GM23248 (cell line): ENCODE results near the gene TTC23. TPM values are rescaled to one million over a fixed set of nuclear protein-coding genes. Genes with fewer than 3 reads are reported as not detected.

Source experiments
- DNase-seq: peaks from one replicate; pipeline ENCODE4 v3.0.0-alpha.2; 2015
- H2AFZ ChIP-seq: fragments of 200-600 bp; sonication (generic); 2 replicates; pipeline ENCODE4 v1.6.1; 2016; ENCODE audit warnings: antibody characterized with exemption
- H3F3A ChIP-seq: fragments of 200-600 bp; sonication (generic); 2 replicates; pipeline ENCODE4 v1.6.1; 2016; ENCODE audit warnings: mild to moderate bottlenecking, antibody characterized with exemption, mixed run types; ENCODE audit not compliant: insufficient read depth
- H3K27ac ChIP-seq: fragments of 200-600 bp; sonication (generic); 2 replicates; pipeline ENCODE4 v1.5.1; 2016; ENCODE audit warnings: mild to moderate bottlenecking
- H3K27me3 ChIP-seq: fragments of 200-600 bp; sonication (generic); replicated peaks from 2 replicates; pipeline ENCODE4 v1.6.1; 2016; ENCODE audit warnings: mild to moderate bottlenecking; ENCODE audit not compliant: insufficient read depth
- H3K36me3 ChIP-seq: fragments of 200-600 bp; sonication (generic); 2 replicates; pipeline ENCODE4 v1.6.1; 2016; ENCODE audit warnings: low read depth, mild to moderate bottlenecking
- H3K4me1 ChIP-seq: fragments of 200-600 bp; sonication (generic); 2 replicates; pipeline ENCODE4 v1.6.1; 2016; ENCODE audit warnings: mild to moderate bottlenecking; ENCODE audit not compliant: insufficient read depth
- H3K4me2 ChIP-seq: fragments of 200-600 bp; sonication (generic); one replicate; pipeline ENCODE4 v1.6.1; 2016; ENCODE audit warnings: mild to moderate bottlenecking; ENCODE audit not compliant: unreplicated experiment
- H3K4me3 ChIP-seq: fragments of 200-600 bp; sonication (generic); 2 replicates; pipeline ENCODE4 v1.5.1; 2016; ENCODE audit warnings: mild to moderate bottlenecking
- H3K79me2 ChIP-seq: fragments of 200-600 bp; sonication (generic); 2 replicates; pipeline ENCODE4 v1.6.1; 2016; ENCODE audit warnings: mild to moderate bottlenecking; ENCODE audit not compliant: insufficient read depth
- H3K9ac ChIP-seq: fragments of 200-600 bp; sonication (generic); 2 replicates; pipeline ENCODE4 v1.6.1; 2016; ENCODE audit warnings: mild to moderate bottlenecking
- H3K9me2 ChIP-seq: fragments of 200-600 bp; sonication (generic); 2 replicates; pipeline ENCODE4 v1.6.1; 2016; ENCODE audit warnings: mixed run types, mild to moderate bottlenecking, moderate library complexity; ENCODE audit not compliant: insufficient read depth
- H3K9me3 ChIP-seq: fragments of 200-600 bp; sonication (generic); one replicate; pipeline ENCODE4 v1.6.1; 2017; ENCODE audit warnings: low read depth
- H4K20me1 ChIP-seq: fragments of 200-600 bp; sonication (generic); 2 replicates; pipeline ENCODE4 v1.6.0; 2016; ENCODE audit not compliant: insufficient read depth
- EZH2 ChIP-seq: fragments of 200-600 bp; sonication (generic); IDR thresholded peaks from 2 replicates; pipeline ENCODE4 v1.6.1; 2018; ENCODE audit warnings: antibody characterized with exemption, mild to moderate bottlenecking; ENCODE audit not compliant: insufficient read depth, poor library complexity, severe bottlenecking
- EZH2phosphoT487 ChIP-seq: fragments of 200-600 bp; sonication (generic); IDR thresholded peaks from 2 replicates; pipeline ENCODE4 v1.6.1; 2018; ENCODE audit warnings: antibody characterized with exemption, moderate library complexity, mild to moderate bottlenecking, low read depth; ENCODE audit not compliant: insufficient read depth
- WGBS, 2 experiments: methylation state at CpG; one replicate each; pipeline ENCODE4 v1.1.6; 2015 to 2017; ENCODE audit warnings: low lambda C conversion rate in 2 of 2, low coverage in 1 of 2; ENCODE audit errors: missing lambda C conversion rate in 2 of 2; 5-methylcytosine and 5-hydroxymethylcytosine counted together
- in situ Hi-C: fragments of 300-500 bp; cut with MboI; formaldehyde crosslinking; loops from 2 replicates; pipeline ENCODE4 v1.15.0; 2020
- polyA plus RNA-seq: library from polyadenylated mRNA; unstranded; fragments of >200 nt; fragmentation: Nextera tagmentation; extraction: Ambion mirVana; gene quantifications from 2 replicates; pipeline ENCODE4 v1.2.1, GENCODE V29; 2016
- total RNA-seq: library from RNA; depleted of rRNA; stranded (reverse); fragments of >200 nt; shearing (Covaris generic); gene quantifications from 2 replicates; pipeline ENCODE4 v1.2.3, GENCODE V29; 2014

The TTC23 gene
- total and polyA plus RNA-seq, 2 experiments from 2014 or later, result 10.8 to 18.6 TPM

DNA sequence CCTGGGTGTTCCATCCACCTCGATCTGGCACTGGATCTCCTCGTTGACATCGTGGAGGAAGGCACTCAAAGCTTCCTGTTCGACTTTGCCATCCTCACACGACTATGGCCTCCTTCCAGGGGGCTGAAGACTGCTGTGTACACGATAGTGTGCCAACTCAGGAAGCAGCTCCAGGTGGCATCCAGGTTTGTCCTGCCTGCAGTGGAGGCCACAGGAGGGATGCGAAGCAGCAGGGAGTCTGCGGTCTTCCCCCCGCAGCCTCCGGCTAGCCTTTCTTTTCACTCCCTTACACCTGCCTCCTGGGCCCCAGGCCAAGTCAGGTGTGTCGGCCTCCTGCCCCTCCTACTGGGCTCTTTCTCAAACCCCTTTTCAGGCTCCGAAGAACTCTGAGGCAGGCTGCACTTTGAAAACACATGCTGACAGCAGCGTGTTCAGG, 112.3 kb downstream of the TTC23 start:
- H3K36me3 ChIP-seq, result no peaks in the 10 kb centered on the region
- in situ Hi-C loops, result no loop called here
- no peaks in the 10 kb centered on the region for H4K20me1 ChIP-seq
- H3F3A ChIP-seq, result no peaks in the 10 kb centered on the region
- DNase-seq, result no peak
- H3K4me3 ChIP-seq, result no peak overlapping the region
- no peak overlapping the region for H2AFZ ChIP-seq
- TF ChIP-seq EZH2, result no peak
- no peak for TF ChIP-seq EZH2phosphoT487
- H3K79me2 ChIP-seq, result no peaks in the 10 kb centered on the region
- no peaks in the 10 kb centered on the region for H3K4me1 ChIP-seq
- H3K9me2 ChIP-seq, result no peaks in the 10 kb centered on the region
- WGBS, 2 experiments, result 86 to 87% methylated on average over 13 of the region's 13 CpGs
- no peaks in the 10 kb centered on the region for H3K9me3 ChIP-seq
- H3K27ac ChIP-seq, result no peak overlapping the region
- H3K27me3 ChIP-seq, result no peaks in the 10 kb centered on the region
- H3K9ac ChIP-seq, result no peak overlapping the region
- H3K4me2 ChIP-seq, result no peak overlapping the region

DNA sequence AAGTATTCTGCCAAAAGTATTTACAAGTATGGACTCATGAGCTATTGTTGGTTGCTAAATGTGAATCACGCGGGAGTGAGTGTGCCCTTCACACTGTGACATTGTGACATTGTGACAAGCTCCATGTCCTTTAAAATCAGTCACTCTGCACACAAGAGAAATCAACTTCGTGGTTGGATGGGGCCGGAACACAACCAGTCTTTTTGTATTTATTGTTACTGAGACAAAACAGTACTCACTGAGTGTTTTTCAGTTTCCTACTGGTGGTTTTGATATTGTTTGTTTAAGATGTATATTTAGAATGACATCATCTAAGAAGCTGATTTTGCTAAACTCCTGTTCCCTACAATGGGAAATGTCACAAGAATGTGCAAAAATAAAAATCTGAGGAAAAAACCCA, 114.2 kb downstream of the TTC23 start:
- no peaks in the 10 kb centered on the region for H3K27me3 ChIP-seq
- no peaks in the 10 kb centered on the region for H3K9me2 ChIP-seq
- H3K4me2 ChIP-seq, result no peak overlapping the region
- H4K20me1 ChIP-seq, result no peaks in the 10 kb centered on the region
- H3K9me3 ChIP-seq, result no peaks in the 10 kb centered on the region
- 95 to 99% methylated on average over 4 of the region's 4 CpGs for WGBS, 2 experiments
- no peak overlapping the region for H3K27ac ChIP-seq
- TF ChIP-seq EZH2phosphoT487, result no peak
- TF ChIP-seq EZH2, result no peak
- in situ Hi-C loops, result no loop called here
- H3K4me1 ChIP-seq, result no peaks in the 10 kb centered on the region
- no peak overlapping the region for H3K9ac ChIP-seq
- H3K4me3 ChIP-seq, result no peak overlapping the region
- H2AFZ ChIP-seq, result no peak overlapping the region
- H3F3A ChIP-seq, result no peaks in the 10 kb centered on the region
- no peak for DNase-seq
- H3K79me2 ChIP-seq, result no peaks in the 10 kb centered on the region
- H3K36me3 ChIP-seq, result no peaks in the 10 kb centered on the region

DNA sequence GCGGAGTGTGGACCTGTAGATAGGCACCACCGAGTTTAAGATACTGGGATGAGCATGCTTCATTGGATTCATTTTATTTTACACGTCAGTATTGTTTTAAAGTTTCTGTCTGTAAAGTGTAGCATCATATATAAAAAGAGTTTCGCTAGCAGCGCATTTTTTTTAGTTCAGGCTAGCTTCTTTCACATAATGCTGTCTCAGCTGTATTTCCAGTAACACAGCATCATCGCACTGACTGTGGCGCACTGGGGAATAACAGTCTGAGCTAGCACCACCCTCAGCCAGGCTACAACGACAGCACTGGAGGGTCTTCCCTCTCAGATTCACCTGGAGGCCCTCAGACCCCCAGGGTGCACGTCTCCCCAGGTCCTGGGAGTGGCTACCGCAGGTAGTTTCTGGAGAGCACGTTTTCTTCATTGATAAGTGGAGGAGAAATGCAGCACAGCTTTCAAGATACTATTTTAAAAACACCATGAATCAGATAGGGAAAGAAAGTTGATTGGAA, 115.0 kb downstream of the TTC23 start:
- H3K27ac ChIP-seq, result no peak overlapping the region
- no peak for DNase-seq
- H3K4me2 ChIP-seq, result no peak overlapping the region
- H3K4me3 ChIP-seq, result no peak overlapping the region
- in situ Hi-C loops, result no loop called here
- no peak overlapping the region for H3K9ac ChIP-seq
- no peaks in the 10 kb centered on the region for H3K9me2 ChIP-seq
- 84 to 86% methylated on average over 11 of the region's 11 CpGs for WGBS, 2 experiments
- H2AFZ ChIP-seq, result no peak overlapping the region
- H3K9me3 ChIP-seq, result no peaks in the 10 kb centered on the region
- no peaks in the 10 kb centered on the region for H3K36me3 ChIP-seq
- no peaks in the 10 kb centered on the region for H3K79me2 ChIP-seq
- H4K20me1 ChIP-seq, result no peaks in the 10 kb centered on the region
- no peaks in the 10 kb centered on the region for H3K4me1 ChIP-seq
- H3F3A ChIP-seq, result no peaks in the 10 kb centered on the region
- TF ChIP-seq EZH2phosphoT487 (no peak), EZH2 (no peak)
- no peaks in the 10 kb centered on the region for H3K27me3 ChIP-seq

DNA sequence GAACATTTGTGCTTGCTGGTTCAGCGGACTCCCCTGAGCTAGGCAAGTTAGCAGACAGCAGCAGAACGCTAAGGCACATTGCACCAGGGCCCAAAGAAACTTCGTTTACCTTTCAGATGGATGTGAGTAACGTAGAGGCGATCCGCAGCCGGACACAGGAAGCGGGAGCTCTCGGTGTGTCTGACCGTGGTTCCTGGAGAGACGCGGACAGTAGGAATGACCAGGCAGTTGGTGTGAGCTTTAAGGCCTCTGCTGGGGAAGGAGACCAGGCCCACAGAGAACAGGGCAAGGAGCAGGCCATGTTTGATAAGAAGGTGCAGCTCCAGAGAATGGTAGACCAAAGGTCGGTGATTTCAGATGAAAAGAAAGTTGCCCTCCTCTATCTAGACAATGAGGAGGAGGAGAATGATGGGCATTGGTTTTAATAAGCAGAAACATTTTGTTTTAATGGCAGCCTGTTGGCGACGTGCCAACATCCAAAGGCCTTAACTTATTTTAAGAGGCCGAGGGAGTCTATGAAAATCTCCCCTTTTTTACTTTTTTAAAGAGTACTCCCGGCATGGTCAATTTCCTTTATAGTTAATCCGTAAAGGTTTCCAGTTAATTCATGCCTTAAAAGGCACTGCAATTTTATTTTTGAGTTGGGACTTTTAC, 116.6 kb downstream of the TTC23 start:
- Histone ChIP-seq H3K9me2 (no peaks in the 10 kb centered on the region), H3K36me3 (no peaks in the 10 kb centered on the region), H3K27ac (no peak overlapping the region)

More for the DNA sequence above, 116.6 kb downstream of the TTC23 start:
- H3K9ac ChIP-seq, result no peak overlapping the region
- H3K4me1 ChIP-seq, result no peaks in the 10 kb centered on the region
- WGBS, 2 experiments, result 82 to 85% methylated on average over 18 of the region's 18 CpGs
- no peak overlapping the region for H3K4me2 ChIP-seq
- no peaks in the 10 kb centered on the region for H3K79me2 ChIP-seq
- H2AFZ ChIP-seq, result no peak overlapping the region
- no peak overlapping the region for H3K4me3 ChIP-seq
- no peaks in the 10 kb centered on the region for H3K27me3 ChIP-seq
- H3K9me3 ChIP-seq, result no peaks in the 10 kb centered on the region
- TF ChIP-seq EZH2phosphoT487 (no peak), EZH2 (no peak)
- no peaks in the 10 kb centered on the region for H3F3A ChIP-seq
- H4K20me1 ChIP-seq, result no peaks in the 10 kb centered on the region
- in situ Hi-C loops, result no loop called here
- DNase-seq, result no peak
